Measurements from ENCODE around the gene MMP26. TPM values are rescaled to one million over a fixed set of nuclear protein-coding genes. Genes with fewer than 3 reads are reported as not detected.
"Not testable (repeated sequence)": the region's sequence is repeated elsewhere in the genome, so short reads cannot be mapped to it uniquely, and the experiment has no call there.

The MMP26 gene
- total RNA-seq, 1 experiment from 2014 or later, result not detected

- in situ Hi-C loops (cut with HindIII; ENCODE audit: low sequenced_read_pairs), result no loop called here
- DNase-seq (ENCODE audit: low spot score), result no peak
Observed at GRCh38 chr11:4713241-4713640, 8.7 kb downstream of the MMP26 start.

- in situ Hi-C loops (cut with HindIII; ENCODE audit: low sequenced_read_pairs), result no loop called here
Observed at GRCh38 chr11:4714300-4714699, 9.7 kb downstream of the MMP26 start.

GRCh38 chr11:4722616-4723534, 18.3 kb downstream of the MMP26 start:
- in situ Hi-C loops (cut with HindIII; ENCODE audit: low sequenced_read_pairs); DNase-seq (ENCODE audit: low spot score): not testable (repeated sequence)

More at GRCh38 chr11:4714300-4714699, 9.7 kb downstream of the MMP26 start:
- no peak for DNase-seq (ENCODE audit: low spot score)

GRCh38 chr11:4727171-4727570, 22.6 kb downstream of the MMP26 start:
- no peak for DNase-seq (ENCODE audit: low spot score)
- in situ Hi-C loops (cut with HindIII; ENCODE audit: low sequenced_read_pairs), result no loop called here

GRCh38 chr11:4740735-4741134, 36.2 kb downstream of the MMP26 start:
- in situ Hi-C loops (cut with HindIII; ENCODE audit: low sequenced_read_pairs), result no loop called here
- no peak for DNase-seq (ENCODE audit: low spot score)

GRCh38 chr11:4748438-4748837, 43.9 kb downstream of the MMP26 start:
- no peak for DNase-seq (ENCODE audit: low spot score)
- in situ Hi-C loops (cut with HindIII; ENCODE audit: low sequenced_read_pairs), result no loop called here

- in situ Hi-C loops (cut with HindIII; ENCODE audit: low sequenced_read_pairs), result no loop called here
Observed at GRCh38 chr11:4751201-4751600, 46.6 kb downstream of the MMP26 start.

More at GRCh38 chr11:4751201-4751600, 46.6 kb downstream of the MMP26 start:
- no peak for DNase-seq (ENCODE audit: low spot score)

Other genes with a start within 250 kb of the MMP26 start
- gene OR52K1, start 222.1 kb upstream of the MMP26 start, total RNA-seq (2014; rRNA removed; shearing (Covaris generic)), result not detected in 2 replicates
- gene OR52M1, start 159.6 kb upstream of the MMP26 start, total RNA-seq (2014; rRNA removed; shearing (Covaris generic)), result not detected in 2 replicates
- gene OR52I2, start 123.0 kb upstream of the MMP26 start, total RNA-seq (2014; rRNA removed; shearing (Covaris generic)), result not detected in 2 replicates
- not detected in 2 replicates for gene OR52I1, start 110.7 kb upstream of the MMP26 start, total RNA-seq (2014; rRNA removed; shearing (Covaris generic))
- 9.2 and 33.6 TPM in 2 replicates for gene TRIM68, start 96.6 kb upstream of the MMP26 start, total RNA-seq (2014; rRNA removed; shearing (Covaris generic))
- not detected in 2 replicates for gene OR51D1, start 67.3 kb upstream of the MMP26 start, total RNA-seq (2014; rRNA removed; shearing (Covaris generic))
- not detected in 2 replicates for gene OR51E1, start 60.8 kb upstream of the MMP26 start, total RNA-seq (2014; rRNA removed; shearing (Covaris generic))
- not detected in 2 replicates for gene OR51E2, start 6.9 kb upstream of the MMP26 start, total RNA-seq (2014; rRNA removed; shearing (Covaris generic))
- not detected in 2 replicates for gene OR51F1, start 65.2 kb downstream of the MMP26 start, total RNA-seq (2014; rRNA removed; shearing (Covaris generic))
- gene OR52R1, start 99.6 kb downstream of the MMP26 start, total RNA-seq (2014; rRNA removed; shearing (Covaris generic)), result not detected in 2 replicates
- gene OR51F2, start 116.5 kb downstream of the MMP26 start, total RNA-seq (2014; rRNA removed; shearing (Covaris generic)), result not detected in 2 replicates
- gene OR51S1, start 144.4 kb downstream of the MMP26 start, total RNA-seq (2014; rRNA removed; shearing (Covaris generic)), result not detected in 2 replicates
- not detected in 2 replicates for gene OR51T1, start 177.1 kb downstream of the MMP26 start, total RNA-seq (2014; rRNA removed; shearing (Covaris generic))
- gene OR51A7, start 199.0 kb downstream of the MMP26 start, total RNA-seq (2014; rRNA removed; shearing (Covaris generic)), result not detected in 2 replicates
- not detected in 2 replicates for gene OR51G2, start 214.6 kb downstream of the MMP26 start, total RNA-seq (2014; rRNA removed; shearing (Covaris generic))
- not detected in 2 replicates for gene OR51G1, start 219.6 kb downstream of the MMP26 start, total RNA-seq (2014; rRNA removed; shearing (Covaris generic))
- not detected in 2 replicates for gene OR51A4, start 242.8 kb downstream of the MMP26 start, total RNA-seq (2014; rRNA removed; shearing (Covaris generic))

Data from G401 (cell line).